ENCODE results near the gene SPO11. TPM values are rescaled to one million over a fixed set of nuclear protein-coding genes. Genes with fewer than 3 reads are reported as not detected.

Gene SPO11
- polyA plus RNA-seq, 1 donor from 2014 or later = not detected

DNA sequence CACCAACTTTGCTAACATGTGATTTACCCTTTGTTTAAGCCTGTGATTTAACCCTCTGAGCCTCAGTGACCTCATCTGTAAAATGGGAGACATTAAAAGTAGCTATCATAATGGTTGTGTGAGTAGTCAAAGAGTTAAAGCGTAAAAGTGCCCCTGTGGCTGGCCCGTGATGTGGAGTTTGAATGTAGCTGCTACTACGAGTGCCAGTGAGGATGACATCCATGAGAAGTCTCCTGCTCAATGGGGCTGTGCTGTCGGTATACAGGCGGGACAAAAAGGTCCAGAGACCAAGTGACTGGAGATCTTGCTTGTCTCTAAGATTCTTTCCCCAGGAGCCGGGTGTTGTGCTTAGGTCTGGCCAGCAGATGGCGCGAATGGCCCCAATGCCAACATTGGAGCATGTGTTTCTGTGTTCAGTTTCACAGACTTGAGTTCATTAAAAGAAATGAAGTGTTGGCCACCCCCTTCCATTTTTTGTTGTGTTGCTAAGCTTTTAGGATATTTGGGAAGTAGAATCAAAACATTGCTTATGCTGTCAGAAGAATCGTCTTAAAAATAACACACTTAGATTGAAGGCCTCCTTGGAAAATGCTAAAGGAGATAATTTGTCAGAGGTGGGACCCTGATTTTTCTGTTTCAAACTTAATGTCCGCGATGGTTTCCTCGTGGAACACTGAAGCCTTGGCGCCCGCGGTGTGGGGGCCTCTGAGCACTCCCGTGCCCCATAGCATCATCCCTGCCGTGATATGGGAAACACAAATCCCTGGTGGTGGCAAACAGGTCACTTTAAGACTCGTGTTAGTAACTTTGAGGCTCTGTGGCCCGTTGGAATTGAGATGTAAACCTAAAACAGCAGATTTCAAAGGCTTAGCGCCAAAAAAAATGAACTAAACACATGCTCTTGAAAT, 52.2 kb downstream of the SPO11 start:
- Histone ChIP-seq H3F3A (ENCODE audit: insufficient read depth, low read length, poor library complexity, severe bottlenecking) (no peaks in the 10 kb centered on the region), H3K27ac (ENCODE audit: low read length) (no peak overlapping the region), H3K79me2 (replicated peaks; ENCODE audit: insufficient read depth, low read length) (no peaks in the 10 kb centered on the region), H3K27me3 (ENCODE audit: insufficient read depth, low read depth, low read length) (no peaks in the 10 kb centered on the region), H4K20me1 (ENCODE audit: insufficient read depth) (no peaks in the 10 kb centered on the region), H3K4me2 (ENCODE audit: low read length) (no peak overlapping the region), H3K9me3 (ENCODE audit: low read length) (no peaks in the 10 kb centered on the region), H3K36me3 (ENCODE audit: insufficient read depth, low read length) (no peaks in the 10 kb centered on the region), H3K9me2 (ENCODE audit: insufficient read depth, low read length) (no peaks in the 10 kb centered on the region), H3K4me3 (ENCODE audit: low read length) (no peak overlapping the region), H3K9ac (ENCODE audit: low read length) (no peak overlapping the region), H2AFZ (ENCODE audit: low read depth, low read length) (no peak overlapping the region)
- TF ChIP-seq, protein P1, sequence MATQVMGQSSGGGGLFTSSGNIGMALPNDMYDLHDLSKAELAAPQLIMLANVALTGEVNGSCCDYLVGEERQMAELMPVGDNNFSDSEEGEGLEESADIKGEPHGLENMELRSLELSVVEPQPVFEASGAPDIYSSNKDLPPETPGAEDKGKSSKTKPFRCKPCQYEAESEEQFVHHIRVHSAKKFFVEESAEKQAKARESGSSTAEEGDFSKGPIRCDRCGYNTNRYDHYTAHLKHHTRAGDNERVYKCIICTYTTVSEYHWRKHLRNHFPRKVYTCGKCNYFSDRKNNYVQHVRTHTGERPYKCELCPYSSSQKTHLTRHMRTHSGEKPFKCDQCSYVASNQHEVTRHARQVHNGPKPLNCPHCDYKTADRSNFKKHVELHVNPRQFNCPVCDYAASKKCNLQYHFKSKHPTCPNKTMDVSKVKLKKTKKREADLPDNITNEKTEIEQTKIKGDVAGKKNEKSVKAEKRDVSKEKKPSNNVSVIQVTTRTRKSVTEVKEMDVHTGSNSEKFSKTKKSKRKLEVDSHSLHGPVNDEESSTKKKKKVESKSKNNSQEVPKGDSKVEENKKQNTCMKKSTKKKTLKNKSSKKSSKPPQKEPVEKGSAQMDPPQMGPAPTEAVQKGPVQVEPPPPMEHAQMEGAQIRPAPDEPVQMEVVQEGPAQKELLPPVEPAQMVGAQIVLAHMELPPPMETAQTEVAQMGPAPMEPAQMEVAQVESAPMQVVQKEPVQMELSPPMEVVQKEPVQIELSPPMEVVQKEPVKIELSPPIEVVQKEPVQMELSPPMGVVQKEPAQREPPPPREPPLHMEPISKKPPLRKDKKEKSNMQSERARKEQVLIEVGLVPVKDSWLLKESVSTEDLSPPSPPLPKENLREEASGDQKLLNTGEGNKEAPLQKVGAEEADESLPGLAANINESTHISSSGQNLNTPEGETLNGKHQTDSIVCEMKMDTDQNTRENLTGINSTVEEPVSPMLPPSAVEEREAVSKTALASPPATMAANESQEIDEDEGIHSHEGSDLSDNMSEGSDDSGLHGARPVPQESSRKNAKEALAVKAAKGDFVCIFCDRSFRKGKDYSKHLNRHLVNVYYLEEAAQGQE (IDR thresholded peaks at IDR 0.05; ENCODE audit: borderline replicate concordance) = no peak
- TF ChIP-seq MXI1 (conservative IDR thresholded peaks at IDR 0.05; ENCODE audit: poor library complexity, severe bottlenecking) = peak; percentile 54
- no peak for TF ChIP-seq TAF1 (IDR thresholded peaks at IDR 0.05; ENCODE audit: low read depth)
- TF ChIP-seq POLR2AphosphoS5 (IDR thresholded peaks at IDR 0.05) = no peak
- peak; percentile 89 for TF ChIP-seq CTCF (IDR thresholded peaks at IDR 0.05; ENCODE audit: poor library complexity, severe bottlenecking)
- TF ChIP-seq SMC3 (conservative IDR thresholded peaks at IDR 0.05; ENCODE audit: poor library complexity) = peak; percentile 95
- no peak for TF ChIP-seq EP300 (conservative IDR thresholded peaks at IDR 0.05; ENCODE audit: poor library complexity, severe bottlenecking)
- TF ChIP-seq EZH2 (IDR thresholded peaks at IDR 0.05; ENCODE audit: borderline replicate concordance, insufficient read depth, low read length, poor library complexity, severe bottlenecking) = no peak
- peak; percentile 79 for TF ChIP-seq RAD21 (conservative IDR thresholded peaks at IDR 0.05)

GRCh38 chr20:57382516-57382915, 52.9 kb downstream of the SPO11 start:
- H3K36me3 ChIP-seq (ENCODE audit: insufficient read depth, low read length) = no peaks in the 10 kb centered on the region
- H3K79me2 ChIP-seq (replicated peaks; ENCODE audit: insufficient read depth, low read length) = no peaks in the 10 kb centered on the region
- no peaks in the 10 kb centered on the region for H3K27me3 ChIP-seq (ENCODE audit: insufficient read depth, low read depth, low read length)

More at GRCh38 chr20:57382516-57382915, 52.9 kb downstream of the SPO11 start:
- no peaks in the 10 kb centered on the region for H3K9me3 ChIP-seq (ENCODE audit: low read length)
- no peaks in the 10 kb centered on the region for H3F3A ChIP-seq (ENCODE audit: insufficient read depth, low read length, poor library complexity, severe bottlenecking)
- H3K9ac ChIP-seq (ENCODE audit: low read length) = no peak overlapping the region
- H3K9me2 ChIP-seq (ENCODE audit: insufficient read depth, low read length) = no peaks in the 10 kb centered on the region
- H4K20me1 ChIP-seq (ENCODE audit: insufficient read depth) = no peaks in the 10 kb centered on the region
- H3K27ac ChIP-seq (ENCODE audit: low read length) = no peak overlapping the region
- TF ChIP-seq POLR2AphosphoS5 (IDR thresholded peaks at IDR 0.05) (no peak), EZH2 (IDR thresholded peaks at IDR 0.05; ENCODE audit: borderline replicate concordance, insufficient read depth, low read length, poor library complexity, severe bottlenecking) (no peak), RAD21 (conservative IDR thresholded peaks at IDR 0.05) (no peak), SMC3 (conservative IDR thresholded peaks at IDR 0.05; ENCODE audit: poor library complexity) (no peak), MXI1 (conservative IDR thresholded peaks at IDR 0.05; ENCODE audit: poor library complexity, severe bottlenecking) (no peak), EP300 (conservative IDR thresholded peaks at IDR 0.05; ENCODE audit: poor library complexity, severe bottlenecking) (no peak), CTCF (IDR thresholded peaks at IDR 0.05; ENCODE audit: poor library complexity, severe bottlenecking) (no peak), TAF1 (IDR thresholded peaks at IDR 0.05; ENCODE audit: low read depth) (no peak)
- TF ChIP-seq, protein P1 (IDR thresholded peaks at IDR 0.05; ENCODE audit: borderline replicate concordance) = no peak
- H2AFZ ChIP-seq (ENCODE audit: low read depth, low read length) = no peak overlapping the region
- H3K4me3 ChIP-seq (ENCODE audit: low read length) = no peak overlapping the region
- no peak overlapping the region for H3K4me2 ChIP-seq (ENCODE audit: low read length)
